Muscle layer of duodenum (tissue), 2 donors: ENCODE results near the gene ZNF462.
A peak's percentile ranks its signal among the peaks of the same experiment; 100 is the strongest.

Source experiments
- H3K27ac ChIP-seq: one replicate; pipeline ENCODE4 v1.7.0; 2013; ENCODE audit warnings: mild to moderate bottlenecking, low read length
- H3K27me3 ChIP-seq: one replicate; pipeline ENCODE4 v1.7.0; 2013; ENCODE audit warnings: low read depth, mild to moderate bottlenecking, control low read depth, low read length
- H3K36me3 ChIP-seq, 2 donors: one replicate each; pipeline ENCODE4 v1.7.0; 2013; ENCODE audit warnings: low read length in 2 of 2, control low read depth in 1 of 2, mild to moderate bottlenecking in 1 of 2; ENCODE audit not compliant: insufficient read depth in 2 of 2, control insufficient read depth in 1 of 2
- H3K4me1 ChIP-seq, 2 donors: one replicate each; pipeline ENCODE4 v1.7.0; 2013; ENCODE audit warnings: low read length in 2 of 2, mild to moderate bottlenecking in 2 of 2, control low read depth in 1 of 2, moderate library complexity in 1 of 2; ENCODE audit not compliant: insufficient read depth in 2 of 2, control insufficient read depth in 1 of 2
- H3K4me3 ChIP-seq, 2 donors: one replicate each; pipeline ENCODE4 v1.7.0; 2013; ENCODE audit warnings: low read length in 2 of 2, low read depth in 1 of 2, mild to moderate bottlenecking in 1 of 2
- H3K9me3 ChIP-seq, 2 donors: one replicate each; pipeline ENCODE4 v1.7.0; 2013; ENCODE audit warnings: low read length in 2 of 2, control low read depth in 1 of 2, mild to moderate bottlenecking in 1 of 2; ENCODE audit not compliant: control insufficient read depth in 1 of 2
- donor health status: healthy.

ZNF462 gene

DNA sequence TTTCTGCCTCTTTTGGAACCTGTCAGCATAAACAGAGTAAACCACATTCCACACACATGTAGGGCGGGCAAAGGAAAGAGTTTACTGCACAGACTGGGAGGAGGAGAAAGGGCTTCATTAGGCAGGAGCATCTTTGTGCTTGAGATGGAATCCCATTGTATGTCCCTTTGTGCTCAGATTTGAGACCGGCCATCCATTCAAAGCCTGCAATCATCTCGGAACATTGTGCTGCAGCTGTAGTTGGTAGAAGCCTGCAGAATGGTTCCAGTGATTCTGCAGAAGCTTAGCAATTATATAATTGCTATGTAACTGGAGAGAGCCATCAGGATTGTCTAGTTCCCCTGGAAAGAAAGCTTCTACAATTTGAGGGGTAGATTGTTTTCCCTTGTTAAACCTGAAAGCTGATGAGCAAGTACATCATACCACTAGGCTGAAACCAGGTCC lies 16.5 kb downstream of the ZNF462 start:
- no peaks in the 10 kb centered on the region for H3K9me3 ChIP-seq
- H3K27ac ChIP-seq, result peak overlapping the region; percentile 70
- H3K27me3 ChIP-seq, result no peaks in the 10 kb centered on the region
- H3K4me1 ChIP-seq, result peaks cover 17 to 43% of the 10 kb centered on the region in 2 donors
- H3K4me3 ChIP-seq, result peak overlapping the region in 1 of 2 donors; percentile 10
- H3K36me3 ChIP-seq, result no peaks in the 10 kb centered on the region

DNA sequence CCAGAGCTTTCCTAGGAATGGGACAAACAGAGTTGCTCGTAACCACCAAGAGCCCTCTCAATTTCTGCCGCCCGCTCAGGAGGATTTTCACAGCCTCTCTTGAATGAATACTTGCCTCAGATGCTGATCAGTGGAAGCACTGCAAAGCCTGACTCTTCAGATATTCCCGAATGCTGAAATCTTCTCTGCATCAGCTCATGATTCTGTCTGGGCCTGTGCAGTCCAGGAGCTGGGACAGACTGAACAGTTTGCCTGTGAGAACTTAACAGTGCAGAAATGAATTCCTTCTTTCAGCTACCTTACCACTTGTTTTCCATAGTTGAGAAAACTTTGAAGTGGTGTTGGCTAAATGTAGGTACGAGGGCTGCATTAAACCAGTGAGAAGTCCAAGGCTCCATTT lies 17.1 kb downstream of the ZNF462 start:
- Histone ChIP-seq H3K4me3 (no peak overlapping the region), H3K27ac (peak overlapping the region; percentile 70), H3K4me1 (peaks cover 17 to 46% of the 10 kb centered on the region in 2 donors), H3K36me3 (no peaks in the 10 kb centered on the region), H3K9me3 (no peaks in the 10 kb centered on the region), H3K27me3 (no peaks in the 10 kb centered on the region)

DNA sequence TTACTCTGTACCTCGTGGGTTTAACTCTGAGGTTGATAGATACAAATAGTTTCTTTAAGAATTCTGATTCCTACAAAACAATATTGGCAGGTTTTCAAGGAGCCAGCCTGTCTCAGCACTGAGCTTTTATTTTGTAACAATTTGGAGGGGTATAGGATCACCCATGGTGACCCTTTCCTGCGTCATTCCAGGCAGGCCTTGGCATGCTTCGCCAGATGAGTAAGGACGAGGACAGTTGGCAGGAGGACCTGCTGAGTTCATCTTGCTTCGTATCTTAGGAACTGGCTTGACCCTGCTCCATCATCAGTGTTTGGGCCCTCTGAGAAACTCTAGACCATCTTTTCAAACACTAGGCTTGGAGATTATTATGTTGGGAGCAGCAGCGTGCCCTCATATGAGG lies 17.9 kb downstream of the ZNF462 start:
- Histone ChIP-seq H3K27me3 (no peaks in the 10 kb centered on the region), H3K4me3 (no peak overlapping the region), H3K27ac (peak overlapping the region; percentile 70), H3K36me3 (no peaks in the 10 kb centered on the region), H3K4me1 (peaks cover 17 to 46% of the 10 kb centered on the region in 2 donors), H3K9me3 (no peaks in the 10 kb centered on the region)

DNA sequence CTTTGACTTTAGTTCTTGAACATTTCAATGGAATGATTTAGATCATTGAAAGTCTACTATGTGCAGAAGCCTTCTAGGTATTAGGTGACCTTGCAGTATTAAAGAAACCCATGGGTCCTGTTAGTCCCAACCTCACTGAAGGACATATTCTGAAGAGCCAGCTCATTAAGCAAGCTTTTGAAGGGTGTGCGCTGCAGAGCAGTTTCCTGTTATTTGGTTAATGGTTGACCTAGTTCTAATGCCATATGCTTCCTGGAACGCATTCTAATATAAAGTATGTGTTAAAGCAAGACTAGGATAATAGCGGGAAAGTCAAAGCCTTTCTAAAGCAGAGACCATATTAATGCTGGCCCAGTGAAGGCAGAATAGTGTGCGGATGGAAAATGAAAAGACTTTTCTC lies 20.1 kb downstream of the ZNF462 start:
- Histone ChIP-seq H3K4me3 (no peak overlapping the region), H3K27ac (no peak overlapping the region), H3K9me3 (no peaks in the 10 kb centered on the region), H3K36me3 (no peaks in the 10 kb centered on the region), H3K4me1 (peaks cover 15 to 32% of the 10 kb centered on the region in 2 donors), H3K27me3 (no peaks in the 10 kb centered on the region)

DNA sequence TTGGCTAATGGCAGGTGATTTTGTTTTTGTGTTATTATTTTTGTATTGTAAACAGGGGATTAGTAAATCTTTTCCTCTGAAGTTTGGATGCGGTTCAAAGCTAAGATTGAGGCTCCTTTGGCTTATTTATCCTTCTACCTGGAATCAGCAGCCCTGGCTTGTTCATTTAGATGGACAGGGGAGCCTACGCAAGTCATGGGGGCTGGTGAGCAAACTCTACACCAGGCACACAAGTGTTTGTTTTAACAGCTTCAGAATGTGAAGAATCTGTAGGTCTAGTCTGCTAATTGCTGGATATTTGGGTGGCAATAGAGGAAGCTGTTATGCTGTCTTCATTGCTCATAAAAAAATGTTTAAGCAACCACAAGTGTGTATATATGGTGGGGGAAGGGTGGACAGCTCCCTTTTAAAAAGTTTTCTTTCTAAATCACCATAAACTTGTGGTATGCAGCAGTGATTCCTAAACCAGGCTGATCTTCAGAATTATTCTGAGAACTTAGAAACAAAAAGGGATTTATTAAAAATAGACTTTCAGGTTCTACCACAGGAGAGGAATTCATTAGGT lies 20.7 kb downstream of the ZNF462 start:
- no peaks in the 10 kb centered on the region for H3K36me3 ChIP-seq
- no peak overlapping the region for H3K27ac ChIP-seq
- H3K4me3 ChIP-seq, result no peak overlapping the region
- H3K27me3 ChIP-seq, result no peaks in the 10 kb centered on the region
- peaks cover 8 to 25% of the 10 kb centered on the region in 2 donors for H3K4me1 ChIP-seq
- H3K9me3 ChIP-seq, result no peaks in the 10 kb centered on the region

DNA sequence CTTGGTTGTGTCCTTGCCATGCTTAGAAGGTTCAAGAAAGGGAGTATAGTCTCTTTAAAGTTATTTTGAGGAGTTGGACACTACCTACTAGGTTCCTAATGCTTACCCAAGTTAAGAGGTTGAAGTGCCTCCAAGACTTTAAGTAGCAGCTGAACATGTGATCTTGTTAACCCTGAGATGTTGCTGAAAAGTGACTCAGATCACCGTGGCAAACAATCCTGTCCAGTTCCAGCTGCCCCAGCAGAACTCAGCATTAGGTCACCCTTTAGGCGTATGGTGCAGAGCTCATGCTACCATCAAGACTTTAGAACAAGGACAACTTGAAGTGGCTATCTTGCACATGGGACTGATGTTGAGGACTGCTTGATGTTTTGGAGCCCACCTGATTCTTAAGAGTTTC lies 22.5 kb downstream of the ZNF462 start:
- Histone ChIP-seq H3K9me3 (no peaks in the 10 kb centered on the region), H3K27me3 (no peaks in the 10 kb centered on the region), H3K4me1 (peaks cover 6 to 14% of the 10 kb centered on the region in 2 donors), H3K4me3 (no peak overlapping the region), H3K27ac (no peak overlapping the region), H3K36me3 (no peaks in the 10 kb centered on the region)

DNA sequence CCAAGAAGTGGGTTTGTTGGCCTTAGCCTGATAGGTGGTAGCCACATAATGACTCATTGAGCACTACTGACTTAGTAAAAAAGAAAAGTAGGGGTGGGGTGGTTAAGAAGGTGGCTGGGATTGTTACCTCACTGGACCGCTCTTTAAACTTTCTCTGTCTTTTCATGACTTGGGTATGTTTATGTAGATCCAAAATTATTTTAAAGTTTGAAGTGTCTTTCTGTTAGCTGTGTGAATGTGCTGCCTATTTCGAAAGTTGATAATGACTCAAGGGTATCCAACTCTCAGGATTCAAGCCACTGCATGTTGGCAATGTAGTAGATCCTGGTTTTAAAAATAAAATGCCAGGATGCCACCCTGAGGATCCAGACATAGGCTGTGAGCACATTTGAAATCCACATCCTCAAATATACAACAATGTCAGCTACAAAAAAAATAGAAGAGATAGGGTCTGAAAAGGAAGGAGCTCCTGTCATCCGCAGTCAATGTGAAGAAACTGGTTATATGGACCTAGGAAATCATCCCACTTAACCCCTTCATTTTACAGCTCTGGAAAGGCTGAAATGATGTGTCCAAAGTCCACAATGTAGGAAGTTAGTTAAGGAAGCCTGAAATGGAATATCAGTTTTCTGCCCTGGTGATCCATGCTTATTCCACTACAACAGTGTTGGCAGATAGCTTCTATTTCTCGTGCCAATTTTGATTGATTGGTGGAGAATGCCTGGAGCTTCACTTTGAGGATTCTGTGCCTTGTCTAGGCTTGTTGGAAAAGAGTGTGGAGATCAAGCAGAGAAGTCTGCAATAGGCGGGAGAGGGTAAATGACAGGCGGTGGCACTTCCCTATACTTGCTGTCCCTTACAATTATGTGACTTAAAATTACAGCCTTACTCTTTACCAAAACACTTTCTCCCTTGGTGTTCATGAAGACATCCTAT lies 23.4 kb downstream of the ZNF462 start:
- no peaks in the 10 kb centered on the region for H3K27me3 ChIP-seq
- H3K27ac ChIP-seq, result no peak overlapping the region
- no peak overlapping the region for H3K4me3 ChIP-seq
- peaks cover 6 to 10% of the 10 kb centered on the region in 2 donors for H3K4me1 ChIP-seq
- H3K9me3 ChIP-seq, result no peaks in the 10 kb centered on the region
- no peaks in the 10 kb centered on the region for H3K36me3 ChIP-seq

DNA sequence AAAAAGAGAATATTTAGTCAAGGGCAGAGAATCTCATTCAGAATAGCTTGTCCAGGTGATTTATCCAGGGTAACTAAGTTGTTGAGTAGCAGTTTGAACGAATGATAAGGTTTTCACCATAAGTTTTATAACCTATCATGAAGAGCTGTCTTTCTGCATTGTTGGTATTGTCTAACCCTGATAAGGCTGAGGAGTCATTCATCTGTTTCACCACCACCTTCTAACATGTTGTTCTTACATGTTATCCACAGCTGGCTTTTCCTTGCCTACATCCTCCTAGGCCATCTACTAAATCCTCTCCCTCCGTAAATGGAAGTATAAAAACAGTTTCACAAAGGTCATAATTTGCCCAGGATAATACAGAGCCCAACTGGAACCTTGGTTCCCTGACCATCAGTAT lies 24.1 kb downstream of the ZNF462 start:
- Histone ChIP-seq H3K36me3 (no peaks in the 10 kb centered on the region), H3K4me1 (peaks cover 6 to 10% of the 10 kb centered on the region in 2 donors), H3K4me3 (no peak overlapping the region), H3K27ac (no peak overlapping the region), H3K27me3 (no peaks in the 10 kb centered on the region), H3K9me3 (no peaks in the 10 kb centered on the region)

DNA sequence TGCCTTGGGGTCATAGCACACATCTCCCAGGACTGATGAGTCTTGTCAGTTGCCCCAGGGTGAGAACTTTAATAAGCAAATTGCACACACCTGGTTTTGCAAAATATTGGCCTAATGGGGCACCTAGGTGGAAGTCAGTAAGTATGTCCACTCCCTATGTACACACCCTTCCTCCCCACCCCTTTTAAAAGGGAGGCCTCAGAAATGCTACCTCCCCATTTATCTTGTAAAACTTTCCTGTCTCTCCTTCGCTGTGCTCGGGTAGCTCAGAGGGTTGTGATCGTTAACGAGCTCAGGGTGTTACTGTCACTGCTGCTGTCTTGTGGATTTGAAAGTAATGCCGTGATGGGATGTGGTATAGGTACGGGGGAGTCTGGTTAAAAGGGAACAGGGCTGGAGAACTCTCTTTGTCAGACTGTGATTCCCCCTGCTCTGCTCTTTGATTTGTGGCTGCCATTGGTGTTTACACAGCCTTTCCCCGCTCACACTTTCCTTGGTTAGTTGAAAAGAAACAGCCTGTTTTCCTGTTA lies 26.2 kb downstream of the ZNF462 start:
- Histone ChIP-seq H3K4me3 (no peak overlapping the region), H3K27me3 (no peaks in the 10 kb centered on the region), H3K36me3 (no peaks in the 10 kb centered on the region), H3K27ac (no peak overlapping the region), H3K9me3 (no peaks in the 10 kb centered on the region), H3K4me1 (peaks cover 4 to 10% of the 10 kb centered on the region in 2 donors)

DNA sequence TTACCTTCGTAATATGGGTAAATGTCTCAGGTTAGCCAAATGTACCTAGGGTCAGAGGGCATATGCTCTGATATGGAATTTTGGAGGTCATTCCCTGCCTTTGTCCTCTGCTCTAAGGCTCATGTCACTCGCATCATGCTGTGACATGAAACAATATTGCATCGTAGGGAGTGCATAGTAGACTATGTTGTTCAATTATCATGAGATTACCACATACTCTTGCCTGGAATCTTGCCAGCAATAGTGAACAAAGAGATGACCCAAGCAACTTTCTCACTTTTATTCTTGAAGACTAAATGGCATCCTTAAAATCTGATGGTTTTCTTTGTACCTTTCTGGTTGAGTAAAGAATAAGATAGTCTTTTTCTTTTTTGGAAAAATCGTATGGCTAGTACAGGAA lies 27.6 kb downstream of the ZNF462 start:
- Histone ChIP-seq H3K27me3 (no peaks in the 10 kb centered on the region), H3K27ac (no peak overlapping the region), H3K9me3 (no peaks in the 10 kb centered on the region), H3K4me1 (peaks cover 3 to 7% of the 10 kb centered on the region in 2 donors), H3K36me3 (no peaks in the 10 kb centered on the region), H3K4me3 (no peak overlapping the region)

DNA sequence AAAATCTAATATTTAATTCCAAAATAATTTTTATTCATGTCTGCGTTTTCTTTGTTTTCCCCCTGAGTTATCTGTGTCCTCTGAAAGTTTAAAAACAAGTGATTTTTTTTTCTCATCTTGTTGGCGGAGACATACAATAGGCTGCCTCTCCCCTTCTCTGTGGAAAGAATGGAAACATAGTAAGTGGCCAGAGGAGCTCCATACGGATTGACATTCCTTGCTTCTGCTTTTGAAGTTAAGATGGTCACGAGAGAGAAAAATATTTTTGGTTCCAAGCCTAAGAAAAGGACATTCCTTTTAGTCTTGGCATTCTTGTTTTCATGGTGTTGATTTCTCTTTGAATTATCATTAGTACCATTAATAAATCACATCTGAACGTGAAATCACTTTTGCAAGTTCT lies 28.3 kb downstream of the ZNF462 start:
- Histone ChIP-seq H3K4me1 (peaks cover 3 to 7% of the 10 kb centered on the region in 2 donors), H3K27me3 (no peaks in the 10 kb centered on the region), H3K27ac (no peak overlapping the region), H3K36me3 (no peaks in the 10 kb centered on the region), H3K9me3 (no peaks in the 10 kb centered on the region), H3K4me3 (no peak overlapping the region)
